Stimulated activated CD8-positive, alpha-beta memory T cell treated with anti-CD3 and anti-CD28 coated beads, Interleukin-15, amount 100 ng/mL, for 48 hours (primary cell): Measurements from ENCODE around the gene STX4.
A peak's percentile ranks its signal among the peaks of the same experiment; 100 is the strongest.

Experiments used
- DNase-seq, 2 donors: peaks; one replicate each; pipeline ENCODE4 v3.0.0-alpha.2; 2020; ENCODE audit warnings: low read depth in 2 of 2

STX4 gene

GRCh38 chr16:31020536-31020935 is 12.8 kb upstream of the STX4 start:
- DNase-seq, result no peak

GRCh38 chr16:31022544-31023251 is 10.7 kb upstream of the STX4 start:
- no peak for DNase-seq

GRCh38 chr16:31023252-31023602 is 10.1 kb upstream of the STX4 start:
- no peak for DNase-seq

GRCh38 chr16:31023627-31024226 is 9.6 kb upstream of the STX4 start:
- DNase-seq, result no peak

- no peak for DNase-seq
These were observed 8.0 kb upstream of the STX4 start for GRCh38 chr16:31025339-31025738.

GRCh38 chr16:31029272-31029671 is 4.1 kb upstream of the STX4 start:
- DNase-seq, result no peak

- DNase-seq, result no peak
These were observed 2.1 kb upstream of the STX4 start for GRCh38 chr16:31031276-31031675.

GRCh38 chr16:31033709-31034492 is 543 bp downstream of the STX4 start:
- peak; percentile 77 to 78 for DNase-seq

GRCh38 chr16:31036691-31037090 is 3.3 kb downstream of the STX4 start:
- no peak for DNase-seq

GRCh38 chr16:31038993-31039392 is 5.6 kb downstream of the STX4 start:
- DNase-seq, result no peak

- no peak for DNase-seq
These were observed 9.5 kb downstream of the STX4 start for GRCh38 chr16:31042866-31043265.

- no peak for DNase-seq
These were observed 10.0 kb downstream of the STX4 start for GRCh38 chr16:31043352-31043751.

- DNase-seq, result no peak
These were observed 10.6 kb downstream of the STX4 start for GRCh38 chr16:31043898-31044481.

GRCh38 chr16:31050280-31051030 is 17.1 kb downstream of the STX4 start:
- no peak for DNase-seq

- DNase-seq, result no peak
These were observed 18.8 kb downstream of the STX4 start for GRCh38 chr16:31052114-31052513.

- DNase-seq, result no peak
These were observed 22.3 kb downstream of the STX4 start for GRCh38 chr16:31055613-31056012.

GRCh38 chr16:31061126-31061812 is 27.9 kb downstream of the STX4 start:
- DNase-seq, result no peak

GRCh38 chr16:31061813-31062440 is 28.6 kb downstream of the STX4 start:
- no peak for DNase-seq

GRCh38 chr16:31063495-31063842 is 30.1 kb downstream of the STX4 start:
- DNase-seq, result no peak

GRCh38 chr16:31063843-31064611 is 30.7 kb downstream of the STX4 start:
- DNase-seq, result no peak
